ENCODE data around the gene FOXE1.

The FOXE1 gene

GRCh38 chr9:97855899-97856298 is 2.9 kb downstream of the FOXE1 start:
- ChIA-PET CTCF (no interaction called here), POLR2A (no interaction called here)
- no peak for DNase-seq (ENCODE audit: extremely low spot score)
- TF ChIP-seq, protein P1, sequence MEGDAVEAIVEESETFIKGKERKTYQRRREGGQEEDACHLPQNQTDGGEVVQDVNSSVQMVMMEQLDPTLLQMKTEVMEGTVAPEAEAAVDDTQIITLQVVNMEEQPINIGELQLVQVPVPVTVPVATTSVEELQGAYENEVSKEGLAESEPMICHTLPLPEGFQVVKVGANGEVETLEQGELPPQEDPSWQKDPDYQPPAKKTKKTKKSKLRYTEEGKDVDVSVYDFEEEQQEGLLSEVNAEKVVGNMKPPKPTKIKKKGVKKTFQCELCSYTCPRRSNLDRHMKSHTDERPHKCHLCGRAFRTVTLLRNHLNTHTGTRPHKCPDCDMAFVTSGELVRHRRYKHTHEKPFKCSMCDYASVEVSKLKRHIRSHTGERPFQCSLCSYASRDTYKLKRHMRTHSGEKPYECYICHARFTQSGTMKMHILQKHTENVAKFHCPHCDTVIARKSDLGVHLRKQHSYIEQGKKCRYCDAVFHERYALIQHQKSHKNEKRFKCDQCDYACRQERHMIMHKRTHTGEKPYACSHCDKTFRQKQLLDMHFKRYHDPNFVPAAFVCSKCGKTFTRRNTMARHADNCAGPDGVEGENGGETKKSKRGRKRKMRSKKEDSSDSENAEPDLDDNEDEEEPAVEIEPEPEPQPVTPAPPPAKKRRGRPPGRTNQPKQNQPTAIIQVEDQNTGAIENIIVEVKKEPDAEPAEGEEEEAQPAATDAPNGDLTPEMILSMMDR (IDR thresholded peaks at IDR 0.05; ENCODE audit: control extremely low read depth, extremely low read depth, low read depth, missing control alignments), result no peak

DNA sequence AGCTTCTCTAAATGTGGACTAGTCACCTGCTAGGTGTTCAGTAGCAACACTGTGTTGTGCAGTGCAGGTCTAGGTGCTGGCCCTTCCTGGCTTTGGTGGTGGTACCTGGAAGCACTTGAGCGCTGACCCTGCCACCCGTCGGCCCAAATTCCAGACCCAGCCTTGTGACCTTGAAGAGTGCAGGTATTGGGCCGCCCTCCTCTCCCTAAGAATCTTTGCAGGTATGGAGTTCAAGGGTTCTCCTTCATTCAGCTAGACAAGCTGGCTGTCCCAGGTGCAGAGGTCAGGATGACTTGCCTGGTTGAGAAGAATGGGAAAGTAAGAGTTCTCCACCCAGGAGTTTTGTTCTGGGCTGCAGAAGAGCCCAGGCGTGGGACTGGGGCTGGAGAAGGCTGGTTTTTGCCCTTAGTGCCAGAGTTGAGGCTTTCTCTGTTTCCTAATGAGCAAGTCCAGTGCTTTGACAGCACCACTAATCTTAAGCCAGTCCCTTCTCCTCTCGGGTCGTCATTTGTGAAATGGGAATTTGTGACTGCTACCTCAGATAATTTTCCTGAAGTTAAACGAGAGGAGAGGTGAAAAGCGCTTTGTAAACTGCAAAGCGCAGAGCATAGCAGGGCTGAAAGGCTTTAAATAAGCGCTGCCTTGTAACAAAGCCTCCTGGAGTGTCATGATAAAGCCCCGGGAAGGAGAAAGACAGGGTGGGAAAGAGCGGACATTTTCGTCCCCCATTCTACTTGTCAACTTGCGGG is 4.0 kb downstream of the FOXE1 start:
- CTCF ChIA-PET, result no interaction called here
- TF ChIP-seq, protein P1 (IDR thresholded peaks at IDR 0.05; ENCODE audit: control extremely low read depth, extremely low read depth, low read depth, missing control alignments), result no peak
- no peak for DNase-seq (ENCODE audit: extremely low spot score)
- POLR2A ChIA-PET, result no interaction called here

- TF ChIP-seq, protein P1 (IDR thresholded peaks at IDR 0.05; ENCODE audit: control extremely low read depth, extremely low read depth, low read depth, missing control alignments), result no peak
- ChIA-PET POLR2A (no interaction called here), CTCF (interaction anchor here (1.7 kb wide), 1 partner anchor 33 kb away, joined by 4 read pairs; no protein-coding TSS in a partner anchor)
- no peak for DNase-seq (ENCODE audit: extremely low spot score)
These were observed 4.8 kb downstream of the FOXE1 start for GRCh38 chr9:97857606-97858392.

DNA sequence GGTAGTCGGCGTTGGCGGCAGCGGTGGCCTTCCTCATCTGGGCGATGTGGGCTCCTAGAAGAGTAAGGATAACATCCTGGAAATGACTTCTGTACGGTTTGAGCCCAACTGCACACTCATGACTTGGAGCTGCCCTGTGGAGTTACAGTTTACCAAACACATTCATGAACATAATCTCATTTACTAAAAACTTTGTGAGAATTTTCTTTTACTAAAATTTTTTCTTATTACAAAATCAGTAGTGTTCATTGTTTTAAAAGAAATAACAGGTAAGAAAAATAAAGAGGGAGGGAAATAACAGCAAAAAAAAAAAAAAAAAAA is 5.3 kb downstream of the FOXE1 start:
- TF ChIP-seq, protein P1 (IDR thresholded peaks at IDR 0.05; ENCODE audit: control extremely low read depth, extremely low read depth, low read depth, missing control alignments), result no peak
- POLR2A ChIA-PET, result no interaction called here

GRCh38 chr9:97858826-97859225 is 5.8 kb downstream of the FOXE1 start:
- TF ChIP-seq, protein P1 (IDR thresholded peaks at IDR 0.05; ENCODE audit: control extremely low read depth, extremely low read depth, low read depth, missing control alignments), result no peak
- ChIA-PET CTCF (interaction anchor here (1.7 kb wide), 1 partner anchor 32 kb away, joined by 4 read pairs; no protein-coding TSS in a partner anchor), POLR2A (no interaction called here)
- DNase-seq (ENCODE audit: extremely low spot score), result no peak

More for the DNA sequence above, 5.3 kb downstream of the FOXE1 start:
- DNase-seq (ENCODE audit: extremely low spot score), result no peak
- CTCF ChIA-PET, result interaction anchor here (1.7 kb wide), 1 partner anchor 32 kb away, joined by 4 read pairs; no protein-coding TSS in a partner anchor

DNA sequence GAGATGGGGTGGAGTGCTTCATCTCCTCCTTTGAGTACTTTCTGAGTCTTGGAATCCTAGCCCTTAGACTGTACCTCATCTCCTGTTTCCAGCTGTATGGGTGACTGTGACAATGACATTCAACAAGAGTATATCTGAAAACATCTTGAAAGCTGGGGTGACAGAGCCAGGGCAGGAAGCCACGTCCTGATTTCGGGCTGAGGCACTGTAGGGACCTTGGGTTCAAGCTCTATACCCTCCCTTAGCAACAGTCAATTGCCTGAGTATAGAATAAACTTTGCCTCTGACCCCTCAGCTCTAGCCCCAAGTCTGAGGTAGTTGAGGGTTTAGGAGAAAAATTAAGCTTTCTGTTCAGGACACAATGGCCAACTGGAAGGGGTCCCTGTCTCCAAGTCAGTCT is 6.3 kb downstream of the FOXE1 start:
- ChIA-PET POLR2A (no interaction called here), CTCF (interaction anchor here (1.2 to 1.7 kb wide), 2 partner anchors 31 to 41 kb away, joined by 4 read pairs; no protein-coding TSS in a partner anchor)
- DNase-seq (ENCODE audit: extremely low spot score), result no peak
- TF ChIP-seq, protein P1 (IDR thresholded peaks at IDR 0.05; ENCODE audit: control extremely low read depth, extremely low read depth, low read depth, missing control alignments), result no peak

Measured in GM10248 (cell line).